IPS-18c (cell line): ENCODE measurements around the gene FLRT2.

Source experiments
- H3K4me3 ChIP-seq: 2 replicates; pipeline ENCODE4 v1.7.0; 2013; ENCODE audit warnings: low read depth, mild to moderate bottlenecking, low read length, moderate library complexity; ENCODE audit not compliant: insufficient read depth
- H3K9me3 ChIP-seq: one replicate; pipeline ENCODE4 v1.6.1; 2013; ENCODE audit warnings: mild to moderate bottlenecking, low read length, moderate library complexity; ENCODE audit not compliant: control insufficient read depth, insufficient read depth

The FLRT2 gene

DNA sequence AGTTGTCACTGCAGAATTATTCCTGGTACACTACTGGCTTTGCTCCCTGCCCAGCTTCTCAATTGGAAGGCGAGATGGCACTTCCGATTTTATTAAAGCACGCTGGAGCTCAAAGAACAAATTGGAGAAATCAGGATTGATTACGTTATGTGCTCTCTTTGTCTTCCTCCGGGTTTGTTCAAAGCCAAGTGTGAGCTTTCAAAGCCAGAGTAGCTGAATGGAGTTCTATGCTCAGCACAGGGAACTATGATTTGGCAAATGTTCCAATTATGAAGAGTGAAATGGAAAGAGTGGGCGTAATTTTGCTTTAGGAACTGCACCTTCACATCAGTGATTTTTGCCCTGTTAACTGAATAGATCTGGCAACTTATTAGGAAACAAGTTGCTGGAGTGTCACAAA, 72.4 kb downstream of the FLRT2 start:
- H3K9me3 ChIP-seq, result no peaks in the 10 kb centered on the region
- H3K4me3 ChIP-seq, result no peak overlapping the region

DNA sequence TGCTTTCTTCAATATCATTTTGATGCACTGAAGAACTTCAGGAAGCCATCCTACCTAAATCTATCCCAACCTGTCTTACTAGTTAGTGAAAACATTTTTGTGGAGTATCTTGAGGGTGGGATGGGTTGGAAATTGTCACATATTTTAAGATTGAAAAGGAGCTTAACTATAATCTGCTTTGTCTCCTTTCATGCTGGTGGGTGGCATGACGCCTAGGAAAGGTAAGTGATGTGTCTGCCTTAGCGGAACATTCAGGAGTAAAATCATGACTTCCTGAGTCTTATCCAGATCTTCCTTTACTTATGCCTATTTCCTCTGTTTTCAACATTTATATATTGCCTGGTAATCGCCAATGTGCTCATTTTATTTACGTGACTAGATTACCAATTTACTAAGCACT, 74.1 kb downstream of the FLRT2 start:
- Histone ChIP-seq H3K4me3 (no peak overlapping the region), H3K9me3 (no peaks in the 10 kb centered on the region)

DNA sequence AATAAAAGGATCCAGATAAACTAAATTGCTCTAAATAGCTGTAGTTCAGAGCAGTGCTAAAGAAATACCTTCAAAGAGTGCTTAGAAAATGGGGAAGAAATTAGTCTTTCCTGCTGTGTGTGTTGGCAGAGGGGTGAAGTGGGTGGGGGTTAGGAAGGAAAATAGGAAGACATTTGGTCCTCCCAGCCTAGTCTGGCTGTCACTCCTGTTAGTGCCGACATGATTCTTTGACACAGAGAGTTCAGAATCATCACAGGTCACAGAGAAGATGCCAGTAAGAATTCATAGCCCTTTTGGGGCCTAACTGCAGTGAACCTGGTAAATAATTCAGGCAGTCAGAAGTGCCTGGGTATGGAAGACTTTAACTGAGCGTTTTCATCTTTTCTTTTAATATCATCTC, 74.8 kb downstream of the FLRT2 start:
- H3K4me3 ChIP-seq, result no peak overlapping the region
- no peaks in the 10 kb centered on the region for H3K9me3 ChIP-seq

DNA sequence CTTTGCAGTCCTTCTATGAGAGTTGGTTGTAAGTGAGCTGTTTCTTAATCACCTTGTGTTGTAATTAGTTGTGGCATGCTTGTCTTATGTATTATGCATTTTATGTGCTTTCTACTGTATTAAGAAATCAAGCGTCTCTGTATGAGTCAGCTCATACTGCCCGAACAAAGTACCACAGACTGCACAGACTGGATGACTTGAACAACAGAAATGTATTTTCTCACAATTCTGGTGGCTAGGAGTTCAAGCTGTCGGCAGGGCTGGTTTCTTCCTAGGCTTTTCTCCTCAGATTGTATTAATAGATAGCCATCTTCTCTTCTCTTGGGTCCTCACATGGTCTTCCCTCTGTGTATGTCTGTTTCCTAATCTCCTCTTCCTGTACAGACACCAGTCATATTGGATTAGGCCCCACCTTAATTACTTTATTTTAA, 77.7 kb downstream of the FLRT2 start:
- Histone ChIP-seq H3K9me3 (no peaks in the 10 kb centered on the region), H3K4me3 (no peak overlapping the region)

DNA sequence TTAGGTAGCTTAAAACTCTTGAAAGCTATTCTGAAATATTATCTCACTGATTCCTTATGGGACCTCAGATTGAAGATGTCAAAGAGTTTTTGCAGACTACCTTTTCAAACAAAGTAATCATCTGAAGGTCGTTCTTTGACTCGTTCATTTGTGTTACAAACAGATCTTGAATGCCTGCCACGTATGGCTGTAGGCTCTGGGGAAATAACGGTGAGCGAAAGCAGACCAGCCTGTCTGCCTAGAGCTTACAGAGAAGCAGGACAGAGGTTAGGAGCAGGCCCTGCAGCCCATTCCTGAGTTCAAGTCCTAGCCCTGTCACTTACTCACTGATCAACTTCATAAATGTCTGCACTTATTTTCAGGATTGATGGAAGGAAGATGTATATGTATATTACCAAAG, 83.6 kb downstream of the FLRT2 start:
- Histone ChIP-seq H3K4me3 (no peak overlapping the region), H3K9me3 (no peaks in the 10 kb centered on the region)

DNA sequence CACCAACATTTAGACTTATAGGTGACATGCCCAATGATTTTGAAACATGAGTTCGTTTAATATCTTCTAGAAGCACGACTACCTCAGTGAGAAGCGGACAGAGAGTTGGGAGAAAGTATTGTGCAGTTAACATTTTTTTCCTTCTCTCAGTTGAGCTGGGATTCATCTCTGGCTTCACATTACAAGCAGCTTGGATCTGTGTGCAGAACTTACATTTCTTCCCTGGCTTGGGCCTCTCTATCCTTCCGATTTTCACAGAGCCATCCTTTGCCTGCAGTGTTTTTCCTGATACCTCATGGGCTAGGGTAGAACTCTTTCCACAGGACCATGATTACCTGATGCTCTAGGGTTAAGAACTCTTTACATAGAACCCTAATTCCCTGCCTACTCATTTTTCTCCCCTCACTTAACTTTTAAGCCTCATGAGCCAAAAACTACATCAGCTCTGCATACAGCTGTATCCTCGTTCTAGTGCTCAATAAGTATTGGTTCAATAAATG, 86.5 kb downstream of the FLRT2 start:
- Histone ChIP-seq H3K4me3 (no peak overlapping the region), H3K9me3 (no peaks in the 10 kb centered on the region)

DNA sequence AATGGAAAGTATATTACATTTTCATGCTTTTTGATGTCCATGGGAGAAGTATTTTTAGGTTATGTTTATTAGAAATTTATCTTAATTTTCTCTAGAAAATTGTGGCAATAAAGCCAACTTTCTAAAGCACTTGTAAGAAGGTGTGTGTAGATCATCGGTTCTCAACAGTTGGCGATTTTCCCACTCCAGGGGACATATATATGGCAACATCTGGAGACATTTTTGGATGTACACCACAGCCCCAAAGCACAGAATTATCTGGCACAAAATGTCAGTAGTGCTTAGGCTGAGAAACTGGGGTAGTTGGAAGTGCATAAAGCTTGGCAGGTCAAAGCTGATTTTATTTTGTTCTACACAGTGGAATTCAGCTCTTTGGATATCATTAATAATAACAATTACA, 86.9 kb downstream of the FLRT2 start:
- no peaks in the 10 kb centered on the region for H3K9me3 ChIP-seq
- no peak overlapping the region for H3K4me3 ChIP-seq

DNA sequence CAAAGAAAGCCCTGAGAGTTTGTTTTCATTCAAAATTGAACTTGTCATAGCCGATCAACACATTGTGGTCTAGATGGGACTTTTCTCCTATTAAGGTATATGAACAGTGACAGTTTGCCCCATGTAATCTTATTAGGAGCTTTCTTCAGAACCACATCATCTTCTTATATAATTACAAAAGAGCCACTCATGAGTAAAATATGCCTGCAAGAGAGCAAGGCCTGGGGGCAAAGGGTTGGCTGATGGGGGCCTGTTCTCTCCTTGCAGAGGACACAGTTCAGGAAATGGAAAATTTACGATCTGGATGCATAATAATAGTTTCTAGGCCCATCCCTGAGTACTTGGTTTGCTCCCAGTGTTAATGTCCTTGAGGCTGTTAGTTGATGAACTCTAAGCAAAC, 87.8 kb downstream of the FLRT2 start:
- no peak overlapping the region for H3K4me3 ChIP-seq
- no peaks in the 10 kb centered on the region for H3K9me3 ChIP-seq

DNA sequence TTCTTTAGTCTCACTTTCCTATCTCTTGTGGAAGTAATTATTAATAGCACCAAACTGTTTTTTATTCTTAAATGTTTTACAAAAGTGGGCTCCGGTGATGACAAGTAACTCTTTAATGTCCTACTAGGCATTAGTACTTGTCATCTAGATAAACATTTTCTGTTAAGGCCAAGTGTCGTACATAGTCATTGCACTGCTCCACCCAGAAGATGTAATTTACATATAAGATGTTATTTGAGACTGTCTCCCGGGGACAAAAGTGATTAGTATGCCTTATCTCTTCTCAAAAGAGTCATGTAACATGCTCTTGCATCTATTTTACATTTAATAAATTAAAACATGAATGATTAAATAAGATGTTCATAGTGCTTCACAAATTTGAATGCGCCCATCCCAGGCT, 88.4 kb downstream of the FLRT2 start:
- Histone ChIP-seq H3K4me3 (no peak overlapping the region), H3K9me3 (no peaks in the 10 kb centered on the region)

DNA sequence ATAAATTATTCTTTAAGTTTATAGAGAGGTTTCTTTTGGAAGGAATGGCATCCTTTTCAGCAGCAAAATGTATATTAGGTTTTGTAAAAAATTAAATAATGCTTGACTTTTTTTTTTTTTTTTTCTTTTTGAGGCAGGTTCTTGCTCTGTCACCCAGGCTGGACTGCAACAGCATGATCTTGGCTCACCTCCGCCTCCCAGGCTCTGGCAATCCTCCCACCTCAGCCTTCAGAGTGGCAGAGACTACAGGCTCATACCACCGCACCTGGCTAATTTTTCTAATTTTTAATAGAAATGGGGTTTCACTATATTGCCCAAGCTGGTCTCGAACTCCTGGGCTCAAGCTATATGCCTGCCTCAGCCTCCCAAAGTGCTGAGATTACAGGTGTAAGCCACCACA, 89.0 kb downstream of the FLRT2 start:
- Histone ChIP-seq H3K4me3 (no peak overlapping the region), H3K9me3 (no peaks in the 10 kb centered on the region)

DNA sequence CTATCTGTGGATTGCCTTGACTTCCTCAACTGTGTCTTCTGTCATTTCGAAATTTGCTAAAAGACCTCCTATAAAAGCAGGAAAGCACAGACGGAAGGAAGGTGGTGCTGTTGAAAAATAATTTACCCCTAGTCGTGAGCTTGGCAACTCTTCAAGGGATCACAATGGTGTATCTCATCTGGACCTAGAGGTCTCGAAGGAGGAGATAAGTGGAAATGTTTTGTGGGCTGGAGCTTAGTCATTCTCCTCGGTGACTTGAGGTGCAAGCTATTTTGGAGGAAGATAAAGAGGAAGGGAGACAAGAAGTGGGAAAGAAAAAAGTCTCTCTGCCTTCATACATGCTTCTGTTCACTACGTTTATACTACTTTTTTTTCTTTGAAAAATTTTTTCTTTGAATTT, 89.9 kb downstream of the FLRT2 start:
- Histone ChIP-seq H3K9me3 (no peaks in the 10 kb centered on the region), H3K4me3 (no peak overlapping the region)

DNA sequence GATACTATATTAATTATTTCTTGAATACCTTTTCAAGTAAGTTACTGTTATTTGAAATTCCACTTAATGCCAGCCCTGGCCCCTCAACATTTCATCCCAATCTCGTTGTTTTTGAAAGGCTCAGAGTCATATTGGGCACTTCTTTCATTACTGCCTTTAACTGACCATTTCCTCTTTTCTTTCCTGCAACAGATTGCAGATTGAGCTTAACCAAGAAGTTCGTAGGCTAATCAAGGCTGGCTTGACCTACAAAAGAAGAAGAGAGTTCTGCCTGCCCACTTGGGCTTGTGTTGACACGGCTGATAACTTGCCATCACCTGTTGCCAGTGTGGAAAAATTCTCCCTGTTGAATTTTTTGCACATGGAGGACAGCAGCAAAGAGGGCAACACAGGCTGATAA, 91.0 kb downstream of the FLRT2 start:
- Histone ChIP-seq H3K9me3 (no peaks in the 10 kb centered on the region), H3K4me3 (no peak overlapping the region)

DNA sequence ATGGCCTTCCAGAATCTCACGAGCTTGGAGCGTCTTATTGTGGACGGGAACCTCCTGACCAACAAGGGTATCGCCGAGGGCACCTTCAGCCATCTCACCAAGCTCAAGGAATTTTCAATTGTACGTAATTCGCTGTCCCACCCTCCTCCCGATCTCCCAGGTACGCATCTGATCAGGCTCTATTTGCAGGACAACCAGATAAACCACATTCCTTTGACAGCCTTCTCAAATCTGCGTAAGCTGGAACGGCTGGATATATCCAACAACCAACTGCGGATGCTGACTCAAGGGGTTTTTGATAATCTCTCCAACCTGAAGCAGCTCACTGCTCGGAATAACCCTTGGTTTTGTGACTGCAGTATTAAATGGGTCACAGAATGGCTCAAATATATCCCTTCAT, 92.2 kb downstream of the FLRT2 start:
- no peak overlapping the region; the same call in 1 of the 2 replicates for H3K4me3 ChIP-seq
- H3K9me3 ChIP-seq, result no peaks in the 10 kb centered on the region

DNA sequence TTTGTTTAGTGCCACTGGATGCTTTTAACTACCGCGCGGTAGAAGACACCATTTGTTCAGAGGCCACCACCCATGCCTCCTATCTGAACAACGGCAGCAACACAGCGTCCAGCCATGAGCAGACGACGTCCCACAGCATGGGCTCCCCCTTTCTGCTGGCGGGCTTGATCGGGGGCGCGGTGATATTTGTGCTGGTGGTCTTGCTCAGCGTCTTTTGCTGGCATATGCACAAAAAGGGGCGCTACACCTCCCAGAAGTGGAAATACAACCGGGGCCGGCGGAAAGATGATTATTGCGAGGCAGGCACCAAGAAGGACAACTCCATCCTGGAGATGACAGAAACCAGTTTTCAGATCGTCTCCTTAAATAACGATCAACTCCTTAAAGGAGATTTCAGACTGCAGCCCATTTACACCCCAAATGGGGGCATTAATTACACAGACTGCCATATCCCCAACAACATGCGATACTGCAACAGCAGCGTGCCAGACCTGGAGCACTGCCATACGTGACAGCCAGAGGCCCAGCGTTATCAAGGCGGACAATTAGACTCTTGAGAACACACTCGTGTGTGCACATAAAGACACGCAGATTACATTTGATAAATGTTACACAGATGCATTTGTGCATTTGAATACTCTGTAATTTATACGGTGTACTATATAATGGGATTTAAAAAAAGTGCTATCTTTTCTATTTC, 93.2 kb downstream of the FLRT2 start:
- Histone ChIP-seq H3K9me3 (no peaks in the 10 kb centered on the region), H3K4me3 (no peak overlapping the region)

DNA sequence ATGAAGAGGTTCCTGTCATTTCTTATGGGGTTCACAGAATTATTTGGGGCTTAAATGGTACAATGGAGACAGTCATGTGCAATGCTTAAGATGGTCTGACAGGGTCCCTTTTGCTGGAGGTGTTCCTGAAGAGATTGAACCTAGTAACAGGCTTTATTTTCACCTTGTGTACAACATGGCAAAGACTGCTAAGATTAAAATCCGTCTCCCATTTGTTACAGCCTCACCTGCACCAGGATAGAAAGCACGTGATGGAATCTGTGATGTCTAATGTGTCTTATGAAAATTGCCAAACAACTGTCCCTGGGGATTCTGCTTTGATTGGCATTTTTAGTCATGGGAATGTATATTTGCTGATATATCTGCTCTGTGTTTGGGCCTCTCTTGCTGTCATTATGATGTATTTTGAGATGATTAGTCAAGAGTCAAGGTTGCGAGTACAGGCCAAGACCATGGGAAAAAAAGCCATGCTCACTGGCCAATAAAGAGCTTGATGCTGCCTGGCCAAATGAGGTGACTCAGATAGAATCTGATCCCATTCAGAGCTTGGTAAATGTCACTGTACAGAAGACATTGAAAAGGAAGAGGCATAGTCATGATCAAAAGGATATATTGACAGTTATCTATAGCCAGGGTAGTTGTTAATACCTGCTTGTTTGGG, 96.1 kb downstream of the FLRT2 start:
- Histone ChIP-seq H3K9me3 (no peaks in the 10 kb centered on the region), H3K4me3 (no peak overlapping the region)

DNA sequence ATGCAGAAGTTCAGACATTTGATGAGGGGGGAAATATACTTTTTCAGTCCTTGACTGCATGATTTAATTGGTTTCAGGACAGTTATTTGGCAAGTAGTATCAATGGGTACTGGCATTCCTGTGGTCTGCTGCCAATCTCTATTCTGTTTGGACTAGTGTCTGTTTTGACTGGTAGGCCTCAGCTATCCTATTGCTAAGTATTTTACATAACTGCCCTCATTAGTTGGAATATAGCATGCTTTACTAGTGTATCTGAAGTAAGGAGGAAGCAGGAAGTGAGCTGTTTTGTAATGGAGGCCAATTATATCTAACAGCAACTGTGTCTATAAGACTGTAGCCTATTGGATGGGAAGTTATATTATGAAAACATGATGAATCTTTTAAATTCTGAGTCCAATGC, 104.3 kb downstream of the FLRT2 start:
- no peaks in the 10 kb centered on the region for H3K9me3 ChIP-seq

DNA sequence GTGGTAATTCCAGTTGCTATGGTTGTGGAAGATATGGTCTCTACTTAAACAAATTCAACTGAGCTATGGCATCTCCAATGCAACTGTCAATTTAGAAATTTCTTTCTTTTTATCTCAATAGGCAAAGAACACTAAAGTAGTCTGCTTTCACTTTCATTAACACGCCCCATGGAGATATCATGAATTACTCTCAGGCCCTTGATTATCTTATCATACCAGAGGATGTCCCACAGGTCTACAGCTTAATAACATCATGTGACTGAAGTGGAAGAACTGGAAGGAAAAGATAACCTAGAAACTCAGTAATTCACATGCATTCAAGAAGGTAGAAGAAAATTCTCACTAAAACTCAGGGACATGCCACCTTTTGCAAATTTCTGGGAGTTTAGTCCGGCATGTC, 114.3 kb downstream of the FLRT2 start:
- Histone ChIP-seq H3K4me3 (no peak overlapping the region), H3K9me3 (no peaks in the 10 kb centered on the region)

More for the DNA sequence above, 104.3 kb downstream of the FLRT2 start:
- H3K4me3 ChIP-seq, result no peak overlapping the region

DNA sequence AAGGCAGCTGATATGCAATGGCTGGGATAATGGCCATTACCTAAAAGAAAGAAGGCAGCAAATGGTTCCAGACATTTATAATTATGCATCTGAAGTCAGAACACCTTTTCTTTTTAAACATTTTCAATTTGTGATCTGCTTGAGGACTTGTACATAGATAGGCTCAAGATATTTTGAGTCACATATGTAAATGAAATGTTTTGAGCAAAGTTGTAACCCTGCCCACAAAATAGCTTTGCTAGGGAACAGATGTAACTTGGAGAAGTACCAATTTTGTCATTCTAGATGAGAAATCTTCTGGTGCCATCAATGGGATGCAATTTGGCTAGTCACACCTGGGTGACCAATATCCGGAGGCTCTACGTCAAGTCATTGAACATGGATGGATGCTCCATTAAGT, 123.1 kb downstream of the FLRT2 start:
- Histone ChIP-seq H3K4me3 (no peak overlapping the region), H3K9me3 (no peaks in the 10 kb centered on the region)
